Raji (cell line): ENCODE results near the gene ATP6V0B.

Source experiments
- POLR2A ChIP-seq: IDR thresholded peaks from 2 replicates; pipeline ENCODE4 v1.6.1; 2011; ENCODE audit warnings: low read depth, low read length, control low read depth; ENCODE audit not compliant: insufficient read depth

Gene ATP6V0B

GRCh38 chr1:43957407-43958040 is 17.2 kb upstream of the ATP6V0B start:
- no peak for TF ChIP-seq POLR2A

GRCh38 chr1:43958351-43959255 is 16.2 kb upstream of the ATP6V0B start:
- no peak for TF ChIP-seq POLR2A

GRCh38 chr1:43960798-43961197 is 14.0 kb upstream of the ATP6V0B start:
- no peak for TF ChIP-seq POLR2A

GRCh38 chr1:43961692-43962091 is 13.1 kb upstream of the ATP6V0B start:
- no peak for TF ChIP-seq POLR2A

GRCh38 chr1:43962324-43962723 is 12.4 kb upstream of the ATP6V0B start:
- TF ChIP-seq POLR2A: no peak

GRCh38 chr1:43963006-43963405 is 11.8 kb upstream of the ATP6V0B start:
- TF ChIP-seq POLR2A: no peak

GRCh38 chr1:43963890-43964289 is 10.9 kb upstream of the ATP6V0B start:
- TF ChIP-seq POLR2A: no peak

GRCh38 chr1:43965316-43965715 is 9.4 kb upstream of the ATP6V0B start:
- no peak for TF ChIP-seq POLR2A

GRCh38 chr1:43968348-43968948 is 6.3 kb upstream of the ATP6V0B start:
- TF ChIP-seq POLR2A: no peak

GRCh38 chr1:43969416-43969745 is 5.4 kb upstream of the ATP6V0B start:
- no peak for TF ChIP-seq POLR2A

GRCh38 chr1:43969746-43970466 is 4.9 kb upstream of the ATP6V0B start, which contains the start of gene DPH2:
DPH2 (plus strand) TSS chr1:43970010; CDS start chr1:43970176, 166 bp downstream.
- TF ChIP-seq POLR2A: peak; percentile 75

- TF ChIP-seq POLR2A: no peak
Observed at GRCh38 chr1:43970502-43970901, 4.3 kb upstream of the ATP6V0B start.

GRCh38 chr1:43970911-43971310 is 3.8 kb upstream of the ATP6V0B start:
- TF ChIP-seq POLR2A: no peak

GRCh38 chr1:43971336-43971980 is 3.3 kb upstream of the ATP6V0B start:
- TF ChIP-seq POLR2A: no peak

- no peak for TF ChIP-seq POLR2A
Observed at GRCh38 chr1:43973981-43974442, 748 bp upstream of the ATP6V0B start.
